Measurements from ENCODE around the gene ALCAM.

Gene ALCAM

GRCh38 chr3:105368566-105369499 is 2.1 kb downstream of the ALCAM start:
- H3K4me3 ChIP-seq (replicated peaks; ENCODE audit: low read depth, low read length): peak overlapping the region; percentile 93
- TF ChIP-seq, protein P1, sequence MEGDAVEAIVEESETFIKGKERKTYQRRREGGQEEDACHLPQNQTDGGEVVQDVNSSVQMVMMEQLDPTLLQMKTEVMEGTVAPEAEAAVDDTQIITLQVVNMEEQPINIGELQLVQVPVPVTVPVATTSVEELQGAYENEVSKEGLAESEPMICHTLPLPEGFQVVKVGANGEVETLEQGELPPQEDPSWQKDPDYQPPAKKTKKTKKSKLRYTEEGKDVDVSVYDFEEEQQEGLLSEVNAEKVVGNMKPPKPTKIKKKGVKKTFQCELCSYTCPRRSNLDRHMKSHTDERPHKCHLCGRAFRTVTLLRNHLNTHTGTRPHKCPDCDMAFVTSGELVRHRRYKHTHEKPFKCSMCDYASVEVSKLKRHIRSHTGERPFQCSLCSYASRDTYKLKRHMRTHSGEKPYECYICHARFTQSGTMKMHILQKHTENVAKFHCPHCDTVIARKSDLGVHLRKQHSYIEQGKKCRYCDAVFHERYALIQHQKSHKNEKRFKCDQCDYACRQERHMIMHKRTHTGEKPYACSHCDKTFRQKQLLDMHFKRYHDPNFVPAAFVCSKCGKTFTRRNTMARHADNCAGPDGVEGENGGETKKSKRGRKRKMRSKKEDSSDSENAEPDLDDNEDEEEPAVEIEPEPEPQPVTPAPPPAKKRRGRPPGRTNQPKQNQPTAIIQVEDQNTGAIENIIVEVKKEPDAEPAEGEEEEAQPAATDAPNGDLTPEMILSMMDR (IDR thresholded peaks at IDR 0.05; ENCODE audit: low read depth, low read length, missing control alignments): no peak
- DNase-seq (ENCODE audit: extremely low read depth, low read depth): no peak

DNA sequence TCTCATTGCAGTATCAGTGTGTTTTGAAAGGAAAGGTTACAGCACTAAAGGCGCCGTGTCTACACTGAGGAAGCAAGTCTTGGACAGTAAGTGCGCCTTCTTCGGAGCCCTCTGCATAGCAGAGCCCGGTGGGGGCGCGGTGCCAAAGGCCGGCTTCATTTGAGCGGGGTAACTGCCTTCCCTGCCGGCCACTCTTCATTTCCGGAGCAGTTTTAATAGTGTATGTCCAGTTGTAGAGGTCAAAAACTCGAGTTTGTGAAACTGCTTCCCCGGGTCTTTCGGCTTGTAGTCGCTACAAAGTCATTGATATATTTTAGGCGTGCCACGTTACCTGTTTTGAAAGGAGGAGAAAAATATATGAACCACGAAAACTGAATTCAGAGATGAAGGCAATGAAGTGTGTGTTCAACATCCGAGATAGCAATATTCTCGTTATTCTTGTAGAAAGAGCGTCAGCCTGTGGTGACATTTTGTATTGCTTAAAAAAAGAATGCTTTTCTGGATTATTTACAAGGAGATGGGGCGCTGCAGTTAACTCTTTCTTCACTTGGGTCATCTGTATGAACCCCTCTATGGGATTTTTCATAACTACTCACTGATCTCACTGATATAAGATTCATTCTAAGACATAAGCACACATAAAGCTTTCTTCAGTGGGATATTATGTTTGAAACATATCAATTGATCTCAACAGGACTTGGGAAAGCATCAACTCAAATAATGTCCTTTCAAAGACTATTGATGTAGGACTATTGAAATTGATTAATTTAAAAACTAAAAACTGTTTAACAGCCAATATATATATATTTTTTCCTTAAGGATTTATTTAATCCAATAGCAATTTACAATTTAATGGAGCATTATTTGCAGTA is 3.0 kb downstream of the ALCAM start:
- TF ChIP-seq, protein P1 (IDR thresholded peaks at IDR 0.05; ENCODE audit: low read depth, low read length, missing control alignments): peak; percentile 60
- H3K4me3 ChIP-seq (replicated peaks; ENCODE audit: low read depth, low read length): peak overlapping the region; percentile 93
- no peak for DNase-seq (ENCODE audit: extremely low read depth, low read depth)

DNA sequence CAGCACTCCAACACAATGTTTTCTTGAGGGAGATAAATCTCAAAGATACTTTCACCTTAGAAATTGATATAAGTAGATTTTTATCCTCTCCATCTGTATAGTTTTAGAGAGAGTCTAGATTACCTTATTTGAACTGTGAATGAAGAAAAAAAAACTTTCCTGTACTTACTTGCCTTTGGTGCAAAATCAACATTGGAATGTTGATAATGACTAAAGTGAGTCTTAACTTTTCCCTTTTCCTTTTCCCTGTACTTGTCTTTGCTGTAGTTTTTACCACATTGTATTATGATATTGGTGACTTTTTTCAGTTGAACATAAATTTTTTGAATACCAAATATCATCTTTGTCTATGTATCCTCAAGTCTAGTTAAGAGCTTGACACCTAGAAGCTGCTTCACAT is 6.7 kb downstream of the ALCAM start:
- TF ChIP-seq, protein P1 (IDR thresholded peaks at IDR 0.05; ENCODE audit: low read depth, low read length, missing control alignments): no peak
- DNase-seq (ENCODE audit: extremely low read depth, low read depth): no peak
- no peak overlapping the region for H3K4me3 ChIP-seq (replicated peaks; ENCODE audit: low read depth, low read length)

- TF ChIP-seq, protein P1 (IDR thresholded peaks at IDR 0.05; ENCODE audit: low read depth, low read length, missing control alignments): no peak
- DNase-seq (ENCODE audit: extremely low read depth, low read depth): no peak
- no peak overlapping the region for H3K4me3 ChIP-seq (replicated peaks; ENCODE audit: low read depth, low read length)
Measured at GRCh38 chr3:105375750-105376511, 9.2 kb downstream of the ALCAM start.

- no peak for DNase-seq (ENCODE audit: extremely low read depth, low read depth)
- TF ChIP-seq, protein P1 (IDR thresholded peaks at IDR 0.05; ENCODE audit: low read depth, low read length, missing control alignments): no peak
- H3K4me3 ChIP-seq (replicated peaks; ENCODE audit: low read depth, low read length): no peak overlapping the region
Measured at GRCh38 chr3:105377716-105378115, 11.0 kb downstream of the ALCAM start.

DNA sequence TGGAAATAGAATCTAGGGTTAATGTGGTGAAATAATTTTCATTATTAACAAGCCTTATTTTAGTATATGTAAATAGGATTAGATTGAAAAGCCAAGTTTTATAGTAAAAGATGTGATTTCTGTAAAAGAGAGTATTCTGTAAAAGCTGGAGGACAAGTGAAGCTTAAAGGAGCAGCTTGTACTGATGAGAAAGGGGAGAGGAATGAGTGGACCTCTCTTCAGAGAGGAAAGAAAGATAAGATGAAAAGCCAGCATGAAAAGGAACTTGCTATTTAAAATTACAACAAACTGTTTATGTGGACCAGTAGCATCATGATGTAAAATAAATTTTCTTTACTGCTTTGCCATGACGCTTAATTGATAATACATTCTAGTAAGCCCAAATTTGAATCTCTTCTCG is 18.5 kb downstream of the ALCAM start:
- TF ChIP-seq, protein P1 (IDR thresholded peaks at IDR 0.05; ENCODE audit: low read depth, low read length, missing control alignments): no peak
- no peak for DNase-seq (ENCODE audit: extremely low read depth, low read depth)
- no peak overlapping the region for H3K4me3 ChIP-seq (replicated peaks; ENCODE audit: low read depth, low read length)

Data from HFF-Myc (cell line).